Forelimb muscle (tissue), 1 donor: ENCODE results near the gene ALX4. TPM values are rescaled to one million over a fixed set of nuclear protein-coding genes. Genes with fewer than 3 reads are reported as not detected.

Experiments
- DNase-seq: peaks from one replicate; pipeline ENCODE4 v3.0.0-alpha.2; 2013; ENCODE audit warnings: low read depth
- polyA plus RNA-seq: library from polyadenylated mRNA; unstranded; fragments of 120-200 nt; gene quantifications from one replicate; pipeline ENCODE4 v1.2.1, GENCODE V29; 2013; ENCODE audit not compliant: insufficient read length

The ALX4 gene
- polyA plus RNA-seq, 1 donor: 2.4 TPM

DNA sequence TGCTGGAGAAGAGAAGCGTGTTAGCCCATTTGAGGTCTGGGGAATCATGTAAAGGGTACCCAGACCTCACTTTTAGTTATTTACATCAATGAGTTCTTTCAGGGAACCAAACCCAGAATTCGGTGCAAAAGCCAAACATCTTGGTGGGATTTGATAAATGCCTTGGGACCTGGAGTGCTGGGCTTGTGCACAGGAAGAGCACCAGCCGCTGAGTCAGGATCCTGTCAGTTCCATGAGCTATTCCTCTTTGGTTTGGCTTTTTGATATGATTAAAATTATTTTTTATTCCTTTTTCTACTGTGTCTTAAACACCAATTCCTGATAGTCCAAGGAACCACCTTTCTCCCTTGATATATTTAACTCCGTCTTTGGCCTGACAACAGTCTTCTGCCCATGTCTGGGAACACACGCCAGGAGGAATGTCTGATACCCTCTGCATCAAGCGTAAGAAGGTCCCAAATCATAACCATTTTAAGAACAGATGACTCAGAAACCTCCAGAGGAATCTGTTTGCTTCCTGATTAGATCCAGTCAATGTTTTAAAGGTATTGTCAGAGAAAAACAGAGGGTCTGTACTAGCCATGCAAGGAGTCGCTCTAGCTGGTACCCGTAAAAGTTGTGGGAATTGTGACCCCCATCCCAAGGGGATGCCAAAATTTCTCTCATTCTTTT lies 65.2 kb downstream of the ALX4 start:
- no peak for DNase-seq

DNA sequence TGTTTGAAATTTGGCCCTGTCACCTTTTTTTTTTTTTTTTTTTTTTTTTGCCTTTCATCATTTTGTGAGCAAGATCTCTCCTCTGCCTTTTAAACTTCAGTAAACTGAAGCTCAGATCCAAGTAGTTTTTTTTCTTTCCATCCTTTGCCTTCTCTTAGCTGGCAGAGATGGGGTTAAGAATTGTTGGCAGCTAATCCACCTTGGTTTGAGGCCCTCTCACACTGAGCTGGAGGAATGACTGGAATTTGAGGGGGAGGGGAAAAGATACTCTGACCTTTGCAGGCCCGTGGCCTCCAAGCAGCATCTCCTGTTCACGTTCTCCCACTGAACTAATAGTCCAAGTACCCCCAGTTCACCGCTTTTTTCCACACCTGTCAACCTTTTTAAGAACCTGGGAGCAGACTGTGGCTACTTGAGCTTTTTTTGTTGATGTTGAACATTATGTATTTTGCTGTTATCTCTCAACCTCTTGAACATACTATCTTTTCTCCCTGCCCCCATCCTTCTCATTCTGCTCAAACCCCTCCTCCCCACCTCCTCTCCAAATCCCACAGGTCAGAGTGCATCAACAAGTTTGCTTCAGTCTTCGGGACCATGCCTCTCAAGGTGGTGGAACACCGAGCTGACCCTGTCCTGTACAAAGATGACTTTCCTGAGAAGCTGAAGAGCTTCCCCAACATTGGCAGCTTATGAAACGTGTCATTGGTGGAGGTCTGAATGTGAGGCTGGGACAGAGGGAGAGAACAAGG lies 66.2 kb downstream of the ALX4 start:
- DNase-seq: no peak

DNA sequence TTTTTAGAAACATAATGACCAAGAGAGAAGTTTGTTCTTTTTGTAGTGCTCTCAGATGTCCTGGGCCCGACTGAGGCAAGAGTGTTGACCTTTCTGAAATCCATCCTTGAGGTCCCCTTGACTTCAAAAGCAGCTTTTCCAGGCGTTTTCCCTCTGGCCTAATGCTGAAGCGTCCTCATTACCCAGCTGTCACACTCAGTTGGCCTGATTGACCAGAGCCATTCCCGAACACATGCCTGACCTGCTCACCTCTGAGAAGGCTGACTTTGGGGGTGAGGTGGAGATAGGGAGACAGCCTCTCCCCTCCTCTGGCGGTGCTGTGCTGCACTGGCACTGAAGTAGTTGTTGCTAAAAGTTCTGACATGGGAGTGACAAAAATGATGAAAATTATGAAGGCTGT lies 66.9 kb downstream of the ALX4 start:
- DNase-seq: no peak

DNA sequence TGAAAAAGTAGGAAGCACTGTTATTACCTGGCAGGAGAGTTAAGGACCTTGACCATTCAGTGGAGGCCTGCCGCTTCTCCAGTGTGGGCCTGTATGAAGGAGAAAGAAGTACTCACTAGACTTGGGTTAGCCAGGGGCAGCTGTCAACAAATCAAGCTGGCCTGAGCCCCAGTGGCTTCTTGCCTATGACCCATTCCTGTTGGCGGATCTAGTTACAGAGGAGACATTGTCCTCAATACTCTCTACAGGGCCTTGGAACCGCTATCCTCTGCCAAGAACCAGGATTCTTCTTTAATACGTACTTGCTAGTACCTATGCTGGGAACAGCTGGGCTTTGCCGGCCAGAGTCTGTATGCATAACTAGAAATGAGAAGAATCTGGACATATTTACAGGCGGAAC lies 68.1 kb downstream of the ALX4 start:
- no peak for DNase-seq

DNA sequence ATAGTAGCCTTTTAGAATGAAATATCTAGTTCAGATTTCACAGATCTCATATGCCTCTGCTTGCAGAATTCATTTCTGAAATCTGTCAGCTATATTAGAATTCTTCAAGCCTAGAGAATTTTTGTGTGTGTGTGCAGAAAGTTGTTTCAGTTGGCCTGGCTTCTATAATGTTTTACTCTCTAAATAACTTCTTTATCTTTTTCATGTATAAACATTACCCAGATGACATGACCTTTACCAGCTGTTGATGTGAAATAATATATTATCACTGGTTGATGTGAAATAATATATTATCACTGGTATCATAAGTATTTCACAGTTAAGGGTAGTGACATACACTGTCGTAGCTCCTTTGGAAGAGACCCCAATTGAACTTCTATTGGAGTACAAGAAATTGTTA lies 72.8 kb downstream of the ALX4 start:
- no peak for DNase-seq

DNA sequence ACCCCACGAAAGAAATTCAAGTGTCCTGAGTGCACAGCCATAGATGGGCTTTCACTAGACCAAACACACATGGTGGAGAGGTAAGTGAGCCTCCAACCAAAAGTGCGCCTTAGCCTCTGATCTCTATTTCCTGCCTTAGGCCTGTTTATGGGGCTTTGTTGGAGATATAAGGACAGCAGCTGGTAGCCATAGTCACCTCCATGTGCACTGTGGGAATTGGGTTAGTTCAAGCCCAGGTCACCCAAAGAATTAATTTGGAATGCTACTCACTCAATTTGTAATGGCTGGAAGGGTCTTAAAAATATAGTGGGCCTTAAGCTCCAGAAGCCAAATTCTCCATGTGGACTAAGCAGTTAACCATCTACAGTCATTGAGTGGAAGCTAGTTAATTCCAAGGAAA lies 73.6 kb downstream of the ALX4 start:
- no peak for DNase-seq

DNA sequence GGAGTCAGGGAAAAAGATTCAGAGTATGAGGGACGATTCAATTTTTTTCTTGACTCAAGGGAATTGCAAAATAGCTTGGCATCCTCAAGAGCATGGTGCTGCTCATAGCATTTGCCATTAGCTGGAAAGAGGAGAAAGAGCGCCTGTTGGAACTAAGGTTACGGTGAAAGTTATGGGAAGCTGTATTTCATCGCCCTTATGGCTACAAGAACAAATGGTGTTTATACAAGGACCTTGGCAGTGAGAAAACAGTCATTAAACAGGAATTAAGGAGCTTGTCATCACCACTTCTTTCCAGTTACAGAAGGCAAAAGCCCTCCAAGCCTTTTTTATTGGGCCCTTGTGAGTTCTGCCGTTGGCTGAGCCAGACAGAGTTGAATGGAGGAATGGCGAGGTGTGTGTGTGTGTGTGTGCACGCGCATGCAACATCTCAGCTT lies 74.2 kb downstream of the ALX4 start:
- DNase-seq: no peak

DNA sequence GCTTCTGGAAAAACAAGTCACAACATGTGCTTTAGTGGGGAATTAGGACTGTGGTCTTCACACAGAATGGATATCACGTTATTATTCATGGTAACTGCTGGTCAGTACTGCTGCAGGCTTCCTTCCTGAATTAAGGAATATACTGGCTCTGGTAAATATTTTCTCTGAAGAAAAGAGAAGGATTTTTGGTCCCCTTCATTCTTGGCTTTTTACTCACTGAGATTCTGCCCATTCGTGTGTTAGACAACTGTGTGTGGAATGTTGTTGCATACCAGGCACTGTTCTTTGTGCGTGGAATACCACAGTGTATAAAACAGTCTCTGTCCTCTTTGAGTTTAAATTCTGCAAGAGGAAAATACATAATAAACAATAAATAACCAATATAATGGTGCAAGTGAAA lies 80.3 kb downstream of the ALX4 start:
- DNase-seq: no peak

DNA sequence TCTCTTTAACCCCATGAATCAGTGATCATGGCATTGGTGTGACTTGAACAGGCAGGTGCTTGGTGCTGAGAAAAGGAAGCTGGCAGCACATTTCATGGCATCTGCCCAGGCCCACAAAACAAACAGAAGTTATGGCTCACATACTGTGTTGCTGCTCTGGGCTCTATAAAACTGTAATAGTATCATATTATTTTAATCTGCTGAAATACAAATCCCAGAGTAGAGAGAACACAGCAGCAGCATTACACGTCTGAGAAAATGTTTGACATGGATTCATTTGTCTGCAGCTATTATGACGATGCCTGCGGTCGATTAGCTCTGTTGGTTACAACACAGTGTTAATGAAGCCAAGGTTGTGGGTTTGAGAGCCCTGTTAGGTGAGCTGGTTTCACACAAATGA lies 80.8 kb downstream of the ALX4 start:
- DNase-seq: no peak

DNA sequence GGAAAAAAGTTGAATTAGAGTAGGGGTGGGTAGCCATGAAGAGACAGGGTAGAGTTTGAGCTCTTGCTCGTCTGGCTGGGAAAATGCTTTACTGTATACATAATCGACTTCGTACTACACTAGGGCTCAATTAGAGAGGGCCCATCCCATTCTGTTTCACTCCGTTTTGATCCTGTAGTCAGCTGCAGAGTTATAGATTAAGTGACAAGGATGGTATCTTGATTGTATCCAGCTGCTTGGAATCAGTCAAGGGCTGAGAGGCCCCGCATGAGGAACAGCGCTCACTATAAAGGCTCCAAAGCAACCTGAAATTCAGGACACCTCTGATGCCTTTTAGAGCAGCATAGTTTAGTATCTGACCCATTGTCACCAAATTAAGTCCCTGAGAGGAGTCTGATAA lies 81.6 kb downstream of the ALX4 start:
- DNase-seq: no peak

DNA sequence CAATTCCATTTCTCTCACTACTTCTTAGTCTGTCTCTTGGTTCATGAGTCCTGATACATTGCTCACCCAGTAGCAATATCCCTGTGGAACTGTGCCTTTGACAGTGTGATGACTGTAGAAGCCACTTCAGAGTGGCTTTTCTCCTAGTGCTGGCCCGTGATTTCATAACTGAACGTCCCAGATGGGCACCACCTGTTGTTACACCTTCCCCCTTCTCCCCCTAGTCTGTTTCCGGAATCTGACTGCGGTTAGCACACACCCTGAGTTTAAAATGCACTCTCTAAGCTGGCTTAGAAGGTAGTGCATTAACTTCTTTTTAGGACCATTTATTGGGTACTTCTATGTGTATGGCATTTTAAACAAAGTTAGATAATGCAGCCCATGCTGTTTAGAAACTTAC lies 83.0 kb downstream of the ALX4 start:
- no peak for DNase-seq

DNA sequence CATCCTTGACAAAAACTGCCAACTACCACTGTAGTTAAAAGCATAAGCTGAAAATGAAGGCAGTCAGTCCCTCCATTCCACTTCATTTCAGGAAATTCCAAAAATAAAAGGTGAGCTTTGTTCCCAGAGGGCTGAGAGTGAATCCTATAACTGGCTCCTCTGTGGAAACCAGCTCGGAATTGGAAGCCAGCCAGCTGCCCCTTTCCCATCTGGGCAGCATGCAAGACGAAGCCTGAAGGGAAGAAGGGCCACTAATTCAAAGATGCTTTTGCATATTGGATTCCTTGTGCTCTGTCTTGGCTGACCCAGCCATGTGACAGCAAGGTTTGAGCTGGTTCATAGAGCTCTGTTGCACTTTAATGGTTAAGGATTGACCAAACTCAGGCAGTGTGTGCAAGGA lies 83.4 kb downstream of the ALX4 start:
- no peak for DNase-seq

DNA sequence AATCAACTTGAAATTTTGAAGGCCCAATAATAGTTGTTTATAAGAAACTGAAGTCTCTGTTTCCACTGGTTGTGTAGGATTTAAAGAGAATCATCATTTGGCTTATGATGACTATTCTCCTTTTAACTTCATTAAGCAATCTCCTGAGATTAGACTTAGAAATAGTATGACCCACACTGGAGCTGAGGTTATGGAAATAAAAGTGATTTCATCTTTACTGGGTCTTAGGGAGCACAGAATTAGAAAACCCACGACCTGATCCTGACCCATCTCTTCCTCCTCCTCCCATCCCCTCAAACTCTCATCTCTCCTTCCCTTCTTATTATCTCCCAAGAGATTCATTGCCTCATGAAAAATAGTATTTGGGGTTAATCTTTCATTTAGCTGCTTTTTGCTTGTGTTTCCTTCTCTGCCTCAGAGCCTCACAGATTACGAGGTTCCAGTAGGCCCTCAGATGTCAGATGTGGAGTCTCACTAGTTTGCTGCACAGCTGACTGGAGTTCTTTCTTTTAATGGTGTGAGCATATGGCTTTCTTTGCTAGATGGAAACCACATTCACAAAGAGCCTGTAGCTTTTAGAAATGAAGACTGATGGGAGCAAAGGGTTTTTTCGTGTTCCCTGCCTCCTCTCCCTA lies 85.0 kb downstream of the ALX4 start:
- no peak for DNase-seq

DNA sequence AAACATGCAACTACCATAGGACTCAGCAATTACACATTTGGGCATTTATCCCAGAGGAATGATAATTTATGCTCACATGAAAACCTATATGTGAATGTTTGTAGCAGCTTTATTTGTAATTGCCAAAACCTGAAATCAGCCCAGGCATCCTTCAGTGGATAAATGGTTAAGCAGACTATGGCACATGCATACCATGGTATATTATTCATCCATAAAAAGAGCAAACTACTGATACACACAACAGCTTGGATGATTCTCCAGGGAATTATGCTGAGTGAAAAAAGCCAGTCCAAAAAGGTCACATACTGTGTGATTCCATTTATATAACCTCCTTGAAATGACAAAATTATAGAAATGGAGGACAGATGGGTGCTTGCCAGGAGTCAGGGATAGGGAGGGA lies 86.7 kb downstream of the ALX4 start:
- DNase-seq: no peak

DNA sequence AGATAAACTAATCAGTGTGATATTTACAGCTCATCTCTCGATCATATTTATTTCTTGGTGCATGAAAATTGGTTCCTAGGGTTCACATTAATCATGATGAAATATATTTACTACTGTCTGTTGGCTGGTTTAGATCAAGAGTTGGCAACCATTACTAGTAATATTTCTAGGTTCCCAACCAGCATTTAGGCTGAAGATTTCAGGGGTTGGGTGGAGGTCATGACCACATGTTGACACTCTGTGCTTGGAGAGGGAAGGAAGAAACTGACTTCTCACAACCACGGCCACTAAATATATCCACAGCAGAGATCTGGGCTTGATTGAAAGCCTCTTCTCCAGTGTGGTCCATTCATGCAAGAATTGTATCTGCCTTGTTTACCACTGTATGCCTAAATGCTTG lies 87.9 kb downstream of the ALX4 start:
- DNase-seq: no peak

DNA sequence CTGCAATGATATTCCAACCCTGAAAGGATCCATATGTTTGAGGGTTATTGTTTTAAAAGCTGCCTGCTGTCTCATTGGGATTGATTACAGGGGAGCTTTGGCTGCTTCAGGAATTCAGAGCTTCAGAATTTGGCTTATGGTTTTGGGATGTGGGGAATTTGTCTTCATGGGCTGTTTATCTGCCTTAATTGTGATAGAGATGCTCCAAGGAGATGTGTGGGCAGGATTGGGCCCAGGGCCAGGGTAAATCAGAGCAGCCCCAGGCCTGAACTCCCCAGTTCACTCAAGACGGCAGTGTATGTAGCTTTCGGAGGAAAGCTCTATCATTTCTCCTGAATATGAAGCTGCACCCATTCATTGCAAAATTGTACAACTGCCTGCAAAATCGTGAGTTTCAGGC lies 88.5 kb downstream of the ALX4 start:
- no peak for DNase-seq

DNA sequence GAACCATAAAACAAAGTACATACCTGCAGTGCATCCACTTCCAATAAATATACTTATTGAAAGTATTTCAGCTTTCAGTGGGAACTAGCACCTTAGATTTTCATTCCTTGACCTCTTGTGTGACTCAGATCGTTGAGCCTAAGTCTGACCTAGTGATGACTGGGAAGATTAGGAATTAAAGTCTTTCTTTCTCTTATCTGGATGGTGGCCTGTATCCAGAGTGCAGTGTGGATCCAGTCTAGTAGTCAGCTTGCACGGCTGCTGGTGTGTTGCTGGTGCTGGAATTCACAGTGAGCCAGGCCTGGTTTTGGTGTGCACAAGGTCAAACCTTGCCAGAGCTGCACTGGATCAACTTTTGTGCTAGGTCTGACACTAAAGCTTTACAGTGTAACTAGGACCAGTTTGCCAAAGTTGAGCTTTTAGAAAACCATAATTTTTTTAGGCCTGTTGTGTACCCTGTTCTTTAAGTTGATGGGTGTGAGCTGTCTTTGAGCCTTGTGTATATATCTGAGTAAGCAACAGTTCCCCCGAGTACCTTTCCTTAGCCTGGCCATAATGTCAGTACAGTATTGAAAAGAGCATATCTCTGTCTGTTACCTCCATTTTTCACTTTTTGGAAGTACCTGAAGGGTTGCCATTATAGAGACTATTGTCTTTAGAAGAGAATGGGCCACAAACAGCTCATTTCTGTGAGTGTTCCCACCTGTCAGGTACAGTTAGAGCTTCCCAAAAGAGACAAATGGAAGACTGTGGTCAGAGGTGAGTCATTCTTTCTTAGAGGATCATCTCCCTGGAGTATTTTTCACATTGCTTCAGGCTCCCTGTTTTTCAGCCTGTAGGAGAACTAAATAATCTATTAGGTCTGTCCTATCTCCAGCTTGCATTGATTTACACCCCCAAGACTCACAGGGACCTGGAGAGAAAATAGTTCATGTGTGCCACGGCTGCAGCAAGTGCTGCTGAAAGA lies 89.8 kb downstream of the ALX4 start:
- DNase-seq: no peak

DNA sequence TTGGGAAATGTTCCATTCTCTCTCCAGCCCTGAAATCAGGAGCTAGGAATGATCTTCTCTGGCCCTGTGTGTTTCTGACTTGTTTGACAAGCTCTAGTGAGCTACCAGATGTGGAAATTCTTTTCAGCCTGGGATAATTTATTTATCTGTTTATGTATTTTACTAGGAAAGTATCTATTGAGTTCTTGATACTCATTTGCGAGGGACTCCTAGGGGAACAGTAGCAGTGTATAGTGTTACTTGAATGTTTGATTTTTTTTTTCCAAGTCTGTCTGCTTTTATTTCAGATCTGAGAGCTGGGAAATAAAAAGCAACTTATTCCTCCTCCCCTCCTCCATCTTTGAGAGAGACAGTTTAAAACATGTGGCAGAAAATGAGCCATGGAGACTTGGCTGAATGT lies 92.5 kb downstream of the ALX4 start:
- no peak for DNase-seq

DNA sequence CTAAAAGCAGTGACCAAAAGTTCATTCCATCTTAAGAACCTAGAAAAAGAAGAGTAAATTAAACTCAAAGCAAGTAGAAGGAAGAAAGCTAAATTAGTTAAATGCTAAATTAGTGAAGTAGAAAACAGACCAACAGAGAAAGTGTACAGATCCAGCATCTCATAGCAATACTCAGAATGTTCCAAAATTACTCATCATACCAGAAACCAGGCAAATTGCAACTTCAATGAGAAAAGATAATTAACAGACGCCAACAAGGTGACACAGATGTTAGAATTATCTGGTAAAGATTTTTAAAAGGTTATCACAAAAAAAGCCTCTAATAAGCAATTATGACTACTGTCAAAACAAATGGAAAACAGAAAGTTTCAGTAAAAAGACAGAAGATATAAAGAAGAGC lies 96.8 kb downstream of the ALX4 start:
- DNase-seq: no peak

DNA sequence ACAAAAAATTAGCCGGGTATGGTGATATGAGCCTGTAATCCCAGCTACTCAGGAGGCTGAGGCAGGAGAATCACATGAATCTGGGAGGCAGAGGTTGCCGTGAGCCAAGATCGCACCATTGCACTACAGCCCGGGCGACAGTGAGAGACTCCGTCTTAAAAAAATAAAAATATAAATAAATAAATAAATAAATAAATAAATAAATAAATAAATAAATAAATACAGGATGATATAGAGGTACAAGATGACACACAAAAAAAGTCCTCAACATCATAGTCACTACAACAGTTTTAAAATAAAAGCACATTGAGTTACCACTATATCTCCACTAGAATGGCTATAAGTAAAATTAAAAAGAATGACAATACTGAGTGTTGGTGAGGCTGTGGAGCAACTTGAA lies 97.8 kb downstream of the ALX4 start:
- DNase-seq: no peak
